GM12891 (cell line): Measurements from ENCODE around the gene PCDHGB5.
"Not testable (repeated sequence)": the region's sequence is repeated elsewhere in the genome, so short reads cannot be mapped to it uniquely, and the experiment has no call there.

Experiments
- POLR2A ChIP-seq: IDR thresholded peaks from 2 replicates; pipeline ENCODE4 v1.6.1; 2011; ENCODE audit warnings: low read depth, low read length, control low read depth
- POLR2AphosphoS5 ChIP-seq: IDR thresholded peaks from 2 replicates; pipeline ENCODE4 v1.6.1; 2011; ENCODE audit warnings: low read depth, low read length, control low read depth
- SPI1 ChIP-seq: IDR thresholded peaks from 2 replicates; pipeline ENCODE4 v1.6.1; 2011; ENCODE audit warnings: low read depth, low read length, control low read depth
- TAF1 ChIP-seq: IDR thresholded peaks from 2 replicates; pipeline ENCODE4 v1.6.1; 2011; ENCODE audit warnings: low read depth, low read length, control low read depth

DNA sequence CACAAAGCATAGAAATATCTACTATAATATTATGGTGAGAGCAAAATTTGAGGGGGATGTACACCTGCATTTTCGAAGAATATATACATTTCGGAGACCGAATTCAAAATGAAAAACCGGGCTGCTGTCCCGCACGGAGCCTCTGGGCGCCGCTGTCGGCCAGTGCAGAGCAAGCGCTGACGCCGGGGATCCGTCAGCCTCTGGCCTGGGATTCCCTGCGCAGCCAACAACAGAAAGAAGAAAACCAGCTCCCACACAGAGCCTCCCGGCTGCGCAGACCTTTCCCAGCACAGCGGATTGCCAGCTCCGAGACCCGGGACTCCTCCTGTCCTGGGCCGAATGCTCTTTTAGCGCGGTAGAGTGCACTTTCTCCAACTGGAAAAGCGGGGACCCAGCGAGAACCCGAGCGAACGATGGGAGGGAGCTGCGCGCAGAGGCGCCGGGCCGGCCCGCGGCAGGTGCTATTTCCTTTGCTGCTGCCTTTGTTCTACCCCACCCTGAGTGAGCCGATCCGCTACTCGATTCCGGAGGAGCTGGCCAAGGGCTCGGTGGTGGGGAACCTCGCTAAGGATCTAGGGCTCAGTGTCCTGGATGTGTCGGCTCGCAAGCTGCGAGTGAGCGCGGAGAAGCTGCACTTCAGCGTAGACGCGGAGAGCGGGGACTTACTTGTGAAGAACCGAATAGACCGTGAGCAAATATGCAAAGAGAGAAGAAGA is 10.2 kb downstream of the PCDHGB5 start, which contains the start of gene PCDHGB6:
- not testable (repeated sequence) for TF ChIP-seq POLR2A, POLR2AphosphoS5, TAF1, SPI1
